ENCODE data around the gene CERCAM. TPM values are rescaled to one million over a fixed set of nuclear protein-coding genes. Genes with fewer than 3 reads are reported as not detected.
A peak's percentile ranks its signal among the peaks of the same experiment; 100 is the strongest.

The CERCAM gene
- total RNA-seq, 1 donor from 2014 or later: 105 TPM

DNA sequence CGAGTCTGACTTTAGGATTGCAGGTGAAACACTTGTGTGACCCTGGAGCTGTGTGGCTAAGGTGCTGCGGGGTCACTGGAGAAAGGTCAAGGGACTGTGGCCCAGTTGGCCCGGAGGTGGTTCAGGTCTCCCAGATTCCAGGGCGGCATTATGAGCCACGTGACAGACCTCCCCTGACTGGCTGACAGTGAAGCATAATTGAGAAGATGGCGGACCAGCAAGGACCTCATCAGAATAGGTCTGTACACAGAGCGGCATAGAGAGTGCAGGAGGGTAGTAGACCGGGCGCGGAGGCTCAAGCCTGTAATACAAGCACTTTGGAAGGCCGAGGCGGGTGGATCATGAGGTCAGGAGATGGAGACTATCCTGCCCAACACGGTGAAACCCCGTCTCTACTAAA, 34.3 kb downstream of the CERCAM start:
- peaks cover 2% of the 10 kb centered on the region for H3K36me3 ChIP-seq (ENCODE audit: control insufficient read depth, insufficient read depth, low read length)
- no peak for DNase-seq (ENCODE audit: low read depth)
- no peaks in the 10 kb centered on the region for H3K27me3 ChIP-seq (ENCODE audit: control insufficient read depth, insufficient read depth, low read length)
- H3K4me3 ChIP-seq (ENCODE audit: low read depth, low read length): no peak overlapping the region
- TF ChIP-seq, protein P1, sequence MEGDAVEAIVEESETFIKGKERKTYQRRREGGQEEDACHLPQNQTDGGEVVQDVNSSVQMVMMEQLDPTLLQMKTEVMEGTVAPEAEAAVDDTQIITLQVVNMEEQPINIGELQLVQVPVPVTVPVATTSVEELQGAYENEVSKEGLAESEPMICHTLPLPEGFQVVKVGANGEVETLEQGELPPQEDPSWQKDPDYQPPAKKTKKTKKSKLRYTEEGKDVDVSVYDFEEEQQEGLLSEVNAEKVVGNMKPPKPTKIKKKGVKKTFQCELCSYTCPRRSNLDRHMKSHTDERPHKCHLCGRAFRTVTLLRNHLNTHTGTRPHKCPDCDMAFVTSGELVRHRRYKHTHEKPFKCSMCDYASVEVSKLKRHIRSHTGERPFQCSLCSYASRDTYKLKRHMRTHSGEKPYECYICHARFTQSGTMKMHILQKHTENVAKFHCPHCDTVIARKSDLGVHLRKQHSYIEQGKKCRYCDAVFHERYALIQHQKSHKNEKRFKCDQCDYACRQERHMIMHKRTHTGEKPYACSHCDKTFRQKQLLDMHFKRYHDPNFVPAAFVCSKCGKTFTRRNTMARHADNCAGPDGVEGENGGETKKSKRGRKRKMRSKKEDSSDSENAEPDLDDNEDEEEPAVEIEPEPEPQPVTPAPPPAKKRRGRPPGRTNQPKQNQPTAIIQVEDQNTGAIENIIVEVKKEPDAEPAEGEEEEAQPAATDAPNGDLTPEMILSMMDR (IDR thresholded peaks at IDR 0.05; ENCODE audit: insufficient read depth, low read length, poor library complexity, severe bottlenecking): no peak

DNA sequence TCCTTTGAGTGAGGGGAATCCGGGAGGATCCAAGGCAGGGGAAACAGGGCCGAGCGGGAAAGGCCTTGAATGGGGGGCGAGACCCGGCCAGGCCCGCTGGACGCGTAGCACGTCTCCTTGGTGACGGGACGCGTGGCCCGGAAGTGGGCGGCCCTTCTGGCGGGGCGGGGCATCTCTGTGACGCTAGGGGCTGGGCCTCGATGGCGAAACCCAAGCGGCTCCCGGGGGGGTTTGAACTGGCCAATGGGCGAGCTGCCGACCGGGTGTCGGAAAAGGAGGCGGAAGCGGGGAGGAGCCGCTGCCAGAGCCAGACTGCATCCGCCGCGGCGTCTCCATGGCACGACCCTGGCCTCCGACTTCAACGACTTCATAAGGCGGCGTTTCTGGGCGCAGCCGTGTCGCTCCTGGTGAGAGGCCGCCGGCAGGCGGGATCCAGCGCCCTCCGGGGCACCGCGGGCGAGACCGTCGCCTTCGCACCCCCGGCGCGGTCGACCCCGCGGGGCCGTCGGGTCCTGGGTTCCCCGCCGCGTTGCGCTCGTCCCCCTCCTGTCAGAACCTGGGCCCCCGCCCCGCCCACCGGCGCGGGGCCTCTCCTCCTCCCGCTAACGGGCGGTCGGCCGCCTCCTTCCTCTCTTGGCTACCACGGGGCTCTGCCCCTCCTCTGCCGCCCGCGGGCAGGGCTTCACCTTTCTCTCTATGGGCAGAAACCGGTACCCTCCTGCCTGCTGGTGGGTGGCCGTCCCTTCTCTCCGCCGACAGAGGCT, 35.4 kb downstream of the CERCAM start, which contains the start of gene ODF2:
TSS of gene ODF2 (plus strand) at position 158 of the 764 bp plus-strand sequence. CDS start at position 244, 86 bp downstream.
- DNase-seq (ENCODE audit: low read depth): peak; percentile 67
- TF ChIP-seq, protein P1 (IDR thresholded peaks at IDR 0.05; ENCODE audit: insufficient read depth, low read length, poor library complexity, severe bottlenecking): no peak
- no peaks in the 10 kb centered on the region for H3K27me3 ChIP-seq (ENCODE audit: control insufficient read depth, insufficient read depth, low read length)
- H3K4me3 ChIP-seq (ENCODE audit: low read depth, low read length): peak within 1 kb of the TSS; percentile 71
- peaks cover 2% of the 10 kb centered on the region for H3K36me3 ChIP-seq (ENCODE audit: control insufficient read depth, insufficient read depth, low read length)

DNA sequence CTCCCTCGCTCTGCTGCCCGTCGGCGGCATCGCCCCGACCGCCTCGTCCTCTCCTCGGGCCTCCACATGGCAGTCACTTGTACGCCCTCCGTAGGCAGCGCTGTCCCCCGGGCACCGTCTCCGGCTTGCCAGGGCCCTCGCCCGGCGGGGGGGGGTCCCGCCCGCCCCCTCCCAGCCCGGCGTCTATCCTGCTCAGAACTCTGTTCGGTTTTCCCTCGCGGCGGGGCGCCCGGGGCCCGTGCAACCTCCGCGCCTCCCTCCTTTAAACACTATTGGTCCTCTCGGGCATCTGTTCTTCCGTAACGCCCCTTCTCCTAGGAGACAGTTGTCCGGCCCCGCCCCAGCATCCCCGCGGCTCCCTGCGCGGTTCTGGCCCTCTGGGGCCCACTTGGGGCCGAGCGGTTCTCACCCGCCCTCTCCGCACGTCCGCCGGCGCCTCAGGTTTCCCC, 36.0 kb downstream of the CERCAM start:
- peaks cover 2% of the 10 kb centered on the region for H3K36me3 ChIP-seq (ENCODE audit: control insufficient read depth, insufficient read depth, low read length)
- H3K27me3 ChIP-seq (ENCODE audit: control insufficient read depth, insufficient read depth, low read length): no peaks in the 10 kb centered on the region
- TF ChIP-seq, protein P1 (IDR thresholded peaks at IDR 0.05; ENCODE audit: insufficient read depth, low read length, poor library complexity, severe bottlenecking): no peak
- no peak for DNase-seq (ENCODE audit: low read depth)
- H3K4me3 ChIP-seq (ENCODE audit: low read depth, low read length): peak overlapping the region; percentile 71

DNA sequence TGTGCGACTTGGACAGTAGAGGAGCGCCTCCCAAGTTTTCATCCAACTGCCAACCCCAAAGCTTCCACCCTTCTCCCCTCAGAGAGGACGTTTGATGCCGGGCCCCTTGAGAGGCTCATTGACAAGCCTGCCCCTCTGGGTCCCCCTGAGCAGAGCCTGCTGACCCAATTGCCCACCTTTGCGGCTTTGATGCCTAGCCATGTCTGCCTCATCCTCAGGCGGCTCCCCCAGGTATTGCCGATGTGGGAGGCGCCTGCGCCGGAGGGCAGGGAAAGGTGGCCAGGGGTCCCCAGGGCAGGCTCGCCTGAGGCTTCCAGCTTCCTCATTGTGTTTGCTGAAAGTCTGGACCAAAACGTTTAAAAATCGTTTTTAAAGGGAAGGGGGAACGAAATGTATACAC, 36.5 kb downstream of the CERCAM start:
- no peaks in the 10 kb centered on the region for H3K27me3 ChIP-seq (ENCODE audit: control insufficient read depth, insufficient read depth, low read length)
- no peak for DNase-seq (ENCODE audit: low read depth)
- H3K36me3 ChIP-seq (ENCODE audit: control insufficient read depth, insufficient read depth, low read length): peaks cover 2% of the 10 kb centered on the region
- peak overlapping the region; percentile 71 for H3K4me3 ChIP-seq (ENCODE audit: low read depth, low read length)
- TF ChIP-seq, protein P1 (IDR thresholded peaks at IDR 0.05; ENCODE audit: insufficient read depth, low read length, poor library complexity, severe bottlenecking): no peak

DNA sequence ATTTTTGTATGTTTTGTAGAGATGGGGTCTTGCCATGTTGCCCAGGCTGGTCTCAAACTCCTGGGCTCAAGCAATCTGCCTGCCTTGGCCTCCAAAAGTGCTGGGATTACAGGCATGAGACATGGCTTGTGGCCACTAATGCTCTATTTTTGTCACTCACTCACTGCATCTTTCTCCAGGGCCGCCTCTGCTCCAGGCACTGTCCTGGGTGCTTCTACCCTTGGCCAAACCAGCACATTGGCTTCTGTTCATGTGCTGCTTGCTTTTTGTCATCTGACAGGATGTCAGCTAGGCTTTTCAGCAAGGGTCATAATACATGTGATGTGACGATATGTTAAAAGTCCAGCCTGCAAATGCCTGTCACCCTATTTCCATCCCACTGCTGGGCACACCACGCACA, 38.4 kb downstream of the CERCAM start:
- Histone ChIP-seq H3K27me3 (ENCODE audit: control insufficient read depth, insufficient read depth, low read length) (no peaks in the 10 kb centered on the region), H3K36me3 (ENCODE audit: control insufficient read depth, insufficient read depth, low read length) (peaks cover 2% of the 10 kb centered on the region), H3K4me3 (ENCODE audit: low read depth, low read length) (no peak overlapping the region)
- TF ChIP-seq, protein P1 (IDR thresholded peaks at IDR 0.05; ENCODE audit: insufficient read depth, low read length, poor library complexity, severe bottlenecking): no peak
- no peak for DNase-seq (ENCODE audit: low read depth)

Data from kidney epithelial cell (primary cell).